Activated gamma-delta T cell treated with anti-CD3 and anti-CD28 coated beads, Interleukin-2, amount 50 U/mL, for 16 hours (primary cell): Measurements from ENCODE around the gene GRID2IP.
"Not testable (repeated sequence)": the region's sequence is repeated elsewhere in the genome, so short reads cannot be mapped to it uniquely, and the experiment has no call there.

Experiments
- DNase-seq: peaks from one replicate; pipeline ENCODE4 v3.0.0-alpha.2; 2020; ENCODE audit warnings: low read depth

Gene GRID2IP

DNA sequence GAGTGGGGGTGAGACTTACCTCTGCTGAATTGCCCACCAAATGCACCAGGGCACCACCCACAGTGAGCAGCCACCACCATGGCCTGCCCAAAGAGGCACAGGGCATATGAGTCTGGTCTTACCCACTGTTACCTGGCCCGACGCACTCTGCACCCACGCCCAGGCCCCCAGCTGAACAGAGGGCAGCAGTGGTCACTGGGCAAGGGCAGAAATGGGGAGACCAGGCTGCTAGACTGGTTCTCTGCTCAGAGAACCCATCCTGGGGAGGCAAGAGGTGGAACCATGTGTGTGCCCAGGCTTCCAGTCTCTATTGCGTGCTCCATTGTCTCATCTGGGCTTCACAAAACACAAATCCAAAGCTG is 64.1 kb downstream of the GRID2IP start:
- DNase-seq, result no peak

DNA sequence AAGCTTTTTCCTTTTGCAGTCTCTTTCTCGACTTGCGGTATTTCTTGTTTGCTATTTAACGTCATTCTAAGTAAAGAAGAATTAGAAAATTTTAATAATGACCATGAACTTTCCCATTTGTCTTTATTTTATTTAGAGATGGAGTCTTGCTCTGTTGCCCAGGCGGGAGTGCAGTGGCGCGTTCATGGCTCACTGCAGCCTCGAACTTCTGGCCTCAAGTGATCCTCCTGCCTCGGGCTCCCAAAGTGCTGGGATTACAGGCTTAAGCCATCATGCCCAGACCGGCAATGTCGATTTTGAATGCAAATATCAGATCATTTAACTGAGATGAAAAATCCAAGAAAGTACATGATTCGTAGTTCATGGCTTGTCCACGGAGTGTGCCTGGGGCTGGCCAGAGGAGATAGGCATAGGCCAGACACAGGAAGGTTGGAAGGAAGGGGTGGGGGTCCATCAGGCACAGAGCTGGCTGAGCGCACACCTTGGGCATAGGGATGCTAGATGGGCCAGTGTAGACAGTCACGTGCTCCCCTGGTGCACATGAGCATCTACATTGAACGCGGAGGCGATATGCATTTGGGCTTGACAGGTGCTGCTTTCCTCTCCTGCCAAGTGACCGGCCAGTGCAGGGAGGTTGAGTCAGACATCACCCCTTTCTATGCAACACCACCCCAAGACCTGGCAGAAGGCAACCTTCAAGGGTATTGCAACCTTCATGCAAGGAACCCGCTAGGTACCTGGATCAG is 64.7 kb downstream of the GRID2IP start:
- DNase-seq, result no peak

DNA sequence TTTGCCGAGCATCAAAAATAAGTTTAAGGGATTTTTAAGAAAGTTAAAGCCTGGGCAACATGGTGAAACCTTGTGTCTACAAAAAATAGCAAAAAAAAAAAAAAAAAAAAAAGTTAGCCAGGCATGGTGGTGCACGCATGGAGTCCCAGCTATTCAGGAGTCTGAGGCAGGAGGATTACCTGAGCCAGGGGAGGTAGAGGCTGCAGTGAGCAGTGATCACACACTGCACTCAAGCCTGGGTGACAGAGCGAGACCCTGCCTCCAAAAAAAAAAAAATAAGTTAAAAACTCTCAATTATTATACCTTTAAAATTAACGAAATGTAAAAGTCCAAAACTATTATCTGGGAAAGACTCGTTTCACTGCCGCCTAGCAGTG is 68.5 kb downstream of the GRID2IP start:
- DNase-seq, result no peak

DNA sequence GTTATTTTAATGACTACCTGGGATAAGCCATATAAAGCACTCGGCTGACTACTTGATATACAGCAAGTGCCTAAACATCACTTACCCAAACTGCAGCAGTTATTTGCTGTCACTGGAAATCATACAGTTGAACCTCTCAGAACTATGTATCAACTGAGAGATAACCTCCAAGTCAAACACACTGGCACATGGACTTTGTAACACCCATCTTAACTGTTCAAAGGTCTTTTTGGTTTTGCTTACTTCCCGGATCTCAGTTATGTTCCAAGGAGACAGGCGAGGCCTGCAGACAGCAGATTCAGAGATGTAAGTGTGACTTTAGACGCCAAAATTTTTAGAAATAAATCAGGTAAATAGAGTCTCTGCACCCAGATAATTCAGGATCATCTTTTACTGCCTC is 69.0 kb downstream of the GRID2IP start:
- DNase-seq, result no peak

DNA sequence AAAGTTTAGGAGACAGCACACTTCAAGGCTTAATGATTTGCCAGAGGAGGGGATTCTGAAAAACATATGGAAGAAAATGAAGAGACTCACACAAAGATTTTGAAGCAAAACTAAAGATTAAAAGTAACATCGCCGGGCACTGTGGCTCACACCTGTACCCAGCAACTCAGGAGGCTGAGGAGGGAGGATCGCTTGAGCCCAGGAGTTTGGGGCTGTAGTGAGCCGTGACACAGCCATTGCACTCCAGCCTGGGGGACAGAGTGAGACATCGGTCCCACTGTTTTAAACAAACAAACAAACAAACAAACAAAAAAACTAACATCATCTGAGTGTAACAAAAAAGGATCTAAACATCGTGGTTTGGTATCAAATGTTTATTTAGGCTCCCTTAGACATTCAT is 69.8 kb downstream of the GRID2IP start:
- no peak for DNase-seq

DNA sequence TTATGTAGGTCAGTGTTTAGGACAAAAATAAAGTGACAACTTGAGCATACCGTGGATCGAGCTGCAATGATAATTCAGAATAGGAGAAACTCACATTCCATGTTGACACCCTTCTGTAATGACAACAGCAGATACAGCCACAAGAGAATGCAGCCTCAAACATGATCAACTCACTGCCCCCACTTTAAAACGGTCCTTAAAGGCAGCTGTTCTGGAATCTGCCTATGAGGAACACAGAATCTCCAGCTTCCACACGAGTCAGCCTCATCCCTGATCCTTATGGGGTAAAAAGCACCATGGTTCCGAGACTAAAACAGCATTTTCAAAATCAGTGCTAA is 71.0 kb downstream of the GRID2IP start:
- DNase-seq, result no peak

DNA sequence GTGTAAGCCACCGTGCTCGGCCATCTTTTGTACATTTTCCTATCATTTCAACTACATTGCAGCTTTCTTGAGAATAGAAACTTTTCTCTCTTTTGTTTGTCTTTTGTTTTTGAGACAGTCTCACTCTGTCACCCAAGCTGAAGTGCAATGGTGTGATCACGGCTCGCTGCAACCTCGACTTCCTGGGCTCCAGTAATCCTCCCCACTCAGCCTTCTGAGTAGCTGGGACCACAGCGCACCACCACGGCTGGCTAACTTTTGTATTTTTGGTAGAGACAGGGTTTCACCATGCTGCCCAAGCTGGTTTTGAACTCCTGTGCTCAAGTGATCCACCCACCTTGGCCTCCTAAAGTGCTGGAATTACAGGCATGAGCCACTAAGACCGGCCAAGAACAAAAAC is 72.2 kb downstream of the GRID2IP start:
- no peak for DNase-seq

DNA sequence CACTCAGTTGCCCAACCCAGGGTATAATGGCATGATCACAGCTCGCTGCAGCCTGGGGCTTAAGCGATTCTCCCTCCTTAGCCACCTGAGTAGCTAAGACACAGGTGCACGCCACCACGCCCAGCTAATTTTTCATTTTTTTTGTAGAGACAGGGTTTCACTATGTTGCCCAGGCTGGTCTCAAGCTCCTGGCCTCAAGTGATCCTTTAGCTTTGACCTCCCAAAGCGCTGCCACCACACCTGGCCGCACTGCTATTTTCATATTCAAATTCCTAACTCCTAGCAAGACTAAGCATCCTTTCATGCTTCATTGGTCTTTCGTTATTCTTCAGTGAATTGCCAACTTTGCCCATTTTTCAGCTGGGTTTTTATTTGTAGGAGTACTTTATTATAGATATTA is 73.1 kb downstream of the GRID2IP start:
- no peak for DNase-seq

DNA sequence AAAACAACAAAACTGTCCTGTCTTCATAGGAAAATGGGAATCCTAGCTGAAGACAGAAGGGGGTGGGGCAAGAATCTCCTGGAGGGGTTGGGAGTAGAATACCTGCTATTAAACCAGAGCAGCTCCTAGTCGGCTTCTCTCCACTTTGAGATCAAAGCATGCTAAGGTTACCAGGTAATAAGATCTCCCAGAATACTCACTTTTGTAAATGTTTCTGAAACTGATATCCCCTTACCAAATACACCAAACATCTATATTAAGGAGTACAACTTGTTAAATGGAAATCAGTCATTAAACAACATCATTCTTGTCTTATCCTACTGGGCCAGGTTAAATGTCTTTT is 74.0 kb downstream of the GRID2IP start:
- no peak for DNase-seq

DNA sequence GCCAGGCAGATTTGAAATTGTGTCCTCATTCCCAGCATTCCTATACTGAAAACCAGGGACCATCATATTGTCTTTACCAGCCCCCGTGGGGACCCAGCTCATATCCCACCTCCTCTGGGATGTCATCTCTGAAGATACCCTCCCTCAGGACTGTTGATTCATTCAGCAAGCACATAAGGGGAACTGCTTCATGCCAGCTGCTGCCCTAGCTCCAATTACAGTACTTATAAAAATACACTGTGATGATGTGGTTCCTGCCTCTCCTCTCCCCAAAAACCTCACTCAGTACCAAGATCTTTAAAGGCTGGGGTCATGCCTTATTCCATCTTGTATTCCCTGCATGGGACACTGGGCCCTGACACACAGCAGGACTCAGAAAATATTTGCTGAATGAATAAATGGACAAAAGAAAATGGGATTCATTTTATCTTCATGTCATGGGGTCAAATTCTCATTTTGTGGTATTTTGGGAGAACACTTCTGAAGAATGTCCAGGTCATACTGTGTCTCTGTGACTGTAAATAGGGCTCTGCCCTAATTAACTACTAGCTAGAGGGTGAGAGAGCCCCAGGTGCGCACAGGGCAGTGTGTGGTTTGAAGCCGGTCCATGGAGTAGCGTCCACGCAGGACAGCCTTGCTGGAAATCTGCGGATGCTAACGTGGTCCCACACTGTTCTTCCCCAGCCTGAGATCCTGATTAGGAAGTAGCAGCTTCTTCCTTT is 74.5 kb downstream of the GRID2IP start:
- no peak for DNase-seq

DNA sequence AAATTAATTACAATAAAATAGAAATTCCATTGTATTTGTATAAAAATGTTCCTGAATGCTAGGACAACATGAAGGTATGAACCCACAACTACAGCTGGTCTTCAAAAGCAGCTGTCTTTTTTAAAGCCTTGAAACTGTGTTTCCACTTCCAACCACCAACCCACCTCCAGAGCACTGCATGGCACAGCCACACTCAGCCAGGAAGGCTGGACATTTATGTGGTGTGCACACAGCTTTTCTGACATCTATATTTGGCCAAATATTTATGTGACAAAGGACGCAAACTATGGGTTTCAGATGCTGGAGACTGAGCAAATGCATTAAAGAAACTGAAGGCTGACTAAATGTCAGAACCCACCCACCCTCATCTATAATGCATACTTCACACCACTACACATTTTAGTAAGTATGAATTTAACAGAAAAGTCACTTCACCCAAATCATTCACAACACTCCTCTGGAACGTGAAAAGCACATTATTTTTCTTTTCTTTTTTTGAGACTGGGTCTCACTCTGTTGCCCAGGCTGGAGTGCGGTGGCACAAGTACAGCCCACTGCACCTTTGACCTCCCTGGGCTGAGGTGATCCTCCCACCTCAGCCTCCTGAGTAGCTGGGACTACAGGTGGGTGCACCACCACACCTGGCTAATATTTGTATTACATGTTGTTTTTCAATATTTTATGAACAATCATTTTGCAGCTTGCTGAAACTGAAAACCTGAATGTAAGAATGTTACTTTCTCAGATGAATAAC is 75.7 kb downstream of the GRID2IP start:
- DNase-seq, result no peak

DNA sequence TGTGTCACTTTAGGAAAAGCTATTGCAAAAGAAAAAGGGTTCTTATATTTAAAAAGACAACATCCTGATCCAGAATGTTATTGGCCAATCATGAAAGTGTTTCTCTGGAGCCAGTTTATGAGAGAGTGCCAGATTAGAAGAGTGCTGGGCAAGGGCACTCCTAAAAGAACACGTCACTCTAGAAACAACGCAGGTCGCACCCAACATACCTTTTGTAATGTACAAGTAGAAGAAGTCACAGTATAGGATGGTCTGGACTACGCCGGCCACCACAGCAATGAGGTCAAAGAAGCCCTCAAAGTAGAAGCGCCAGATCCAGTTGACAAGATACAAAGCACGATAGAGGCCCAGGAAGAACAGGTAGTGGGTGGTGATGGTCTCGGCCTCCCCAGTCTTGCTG is 85.4 kb downstream of the GRID2IP start:
- no peak for DNase-seq

DNA sequence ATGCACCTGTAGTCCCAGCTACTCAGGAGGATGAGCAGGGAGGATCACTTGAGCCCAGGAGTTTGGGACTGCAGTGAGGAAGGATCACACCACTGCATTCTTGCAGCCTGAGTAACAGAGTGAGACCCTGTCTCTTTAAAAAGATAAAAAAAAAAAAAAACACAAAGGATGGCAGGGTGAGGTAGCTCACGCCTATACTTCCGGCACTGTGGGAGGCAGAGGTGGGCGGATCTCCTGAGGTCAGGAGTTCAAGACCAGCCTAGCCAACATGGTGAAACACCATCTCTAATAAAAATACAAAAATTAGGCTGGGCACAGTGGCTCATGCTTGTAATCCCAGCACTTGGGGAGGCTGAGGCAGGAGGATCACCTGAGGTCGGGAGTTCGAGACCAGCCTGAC is 87.7 kb downstream of the GRID2IP start:
- not testable (repeated sequence) for DNase-seq

DNA sequence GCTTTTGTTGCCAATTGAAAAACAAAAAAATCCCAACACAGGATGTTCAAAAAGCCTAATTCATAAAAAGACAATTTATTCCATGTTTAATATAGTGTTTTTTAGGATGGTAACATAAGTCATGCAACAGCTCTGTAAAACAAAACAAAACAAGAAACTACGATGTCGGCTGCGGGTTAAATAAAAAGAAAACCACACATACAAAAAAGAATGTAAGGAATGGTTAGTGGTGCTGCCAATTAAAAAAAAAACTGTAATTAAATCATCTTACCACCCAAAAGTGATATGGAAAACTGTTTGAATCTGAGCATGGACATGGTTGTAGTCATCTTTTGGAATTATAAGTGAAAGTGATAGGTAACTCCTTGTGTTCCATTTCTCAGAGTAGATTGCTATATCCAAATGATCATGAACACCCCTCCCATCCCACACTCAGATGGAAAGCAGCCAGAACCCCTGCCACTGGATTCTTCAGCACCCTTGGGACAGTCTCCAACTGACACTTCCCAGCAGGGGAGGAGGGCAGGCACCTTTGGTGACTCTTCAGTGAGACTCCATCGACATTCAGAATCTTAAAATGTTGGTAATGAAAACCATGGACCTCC is 89.2 kb downstream of the GRID2IP start:
- no peak for DNase-seq

DNA sequence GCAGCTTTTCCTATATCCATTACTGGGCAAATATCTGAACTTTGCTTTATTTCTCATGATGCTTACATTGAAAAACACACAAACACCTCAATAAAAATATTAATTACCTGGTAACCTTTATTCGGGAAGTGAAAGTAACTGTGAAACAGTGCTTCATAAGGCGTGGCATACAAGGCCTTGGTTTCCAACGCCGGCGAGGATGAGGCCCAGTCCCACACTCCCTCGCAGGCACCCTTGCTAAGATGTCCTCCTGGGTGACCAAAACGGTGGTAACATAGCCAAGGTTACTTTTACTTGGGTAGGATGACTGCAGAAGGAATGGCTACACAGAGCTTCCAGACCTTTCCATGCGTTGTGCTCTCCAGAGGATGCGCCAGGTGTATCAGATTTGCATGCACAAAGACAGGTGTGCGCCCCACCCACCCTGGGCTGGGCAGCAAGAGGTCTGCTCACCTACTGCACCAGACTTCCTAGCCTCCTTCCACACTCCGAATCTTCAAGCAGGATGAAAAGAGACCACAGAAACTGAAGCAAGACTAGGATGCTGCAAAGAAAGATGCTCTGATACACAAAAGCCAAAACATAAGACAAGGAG is 90.2 kb downstream of the GRID2IP start:
- DNase-seq, result no peak

DNA sequence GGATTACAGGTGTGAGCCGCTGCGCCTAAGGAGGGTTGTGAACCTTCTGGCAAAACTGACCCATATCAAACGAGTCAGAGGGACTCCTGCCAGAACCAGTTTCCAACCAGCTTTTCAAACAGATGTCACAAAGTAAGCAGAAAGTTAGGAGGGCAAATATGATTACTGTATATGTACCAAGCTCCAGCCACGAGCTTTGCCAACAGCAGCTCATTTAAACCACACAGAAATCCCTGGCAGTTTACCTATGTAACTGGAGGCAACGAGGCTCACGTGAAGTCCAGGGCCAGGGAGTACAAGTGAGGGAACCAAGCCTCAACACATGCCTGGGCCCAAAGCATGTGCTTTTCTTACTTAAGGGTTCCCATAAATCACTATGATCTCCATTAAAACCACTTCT is 91.0 kb downstream of the GRID2IP start:
- no peak for DNase-seq

DNA sequence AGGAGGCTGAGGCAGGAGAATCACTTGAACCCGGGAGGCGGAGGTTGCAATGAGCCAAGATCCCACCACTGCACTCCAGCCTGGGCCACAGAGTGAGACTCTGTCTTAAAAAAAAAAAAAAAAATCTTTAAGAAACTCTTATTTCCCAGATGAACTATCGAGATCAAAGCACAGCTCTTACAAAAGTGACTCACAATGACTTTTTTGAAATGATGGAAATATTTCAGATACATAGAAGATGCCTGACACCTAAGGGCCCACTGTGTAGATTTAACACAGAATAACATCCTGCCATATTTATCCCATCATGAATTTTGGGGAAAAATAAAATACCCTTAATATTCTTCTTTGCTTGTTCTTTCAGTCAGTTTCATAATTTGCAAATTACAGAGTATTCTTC is 92.6 kb downstream of the GRID2IP start:
- not testable (repeated sequence) for DNase-seq

DNA sequence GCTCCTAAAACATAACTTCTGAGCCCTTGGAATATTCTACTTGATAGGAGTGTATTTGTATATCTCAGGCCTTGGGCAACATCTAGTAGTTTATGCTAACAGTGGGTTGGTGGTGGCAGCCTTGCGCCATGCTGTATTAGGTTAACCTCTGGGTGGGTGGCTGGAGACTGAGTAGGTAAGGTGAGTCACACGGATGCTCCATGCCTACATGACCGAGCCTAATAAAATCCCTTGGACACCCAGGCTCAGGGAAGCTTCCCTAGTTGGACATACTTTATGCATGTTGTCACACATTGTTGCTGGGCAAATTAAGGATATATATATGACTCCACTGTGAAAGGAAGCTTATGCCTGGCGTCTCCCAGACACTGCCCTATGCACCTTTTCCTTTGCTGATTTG is 97.5 kb downstream of the GRID2IP start:
- DNase-seq, result no peak

DNA sequence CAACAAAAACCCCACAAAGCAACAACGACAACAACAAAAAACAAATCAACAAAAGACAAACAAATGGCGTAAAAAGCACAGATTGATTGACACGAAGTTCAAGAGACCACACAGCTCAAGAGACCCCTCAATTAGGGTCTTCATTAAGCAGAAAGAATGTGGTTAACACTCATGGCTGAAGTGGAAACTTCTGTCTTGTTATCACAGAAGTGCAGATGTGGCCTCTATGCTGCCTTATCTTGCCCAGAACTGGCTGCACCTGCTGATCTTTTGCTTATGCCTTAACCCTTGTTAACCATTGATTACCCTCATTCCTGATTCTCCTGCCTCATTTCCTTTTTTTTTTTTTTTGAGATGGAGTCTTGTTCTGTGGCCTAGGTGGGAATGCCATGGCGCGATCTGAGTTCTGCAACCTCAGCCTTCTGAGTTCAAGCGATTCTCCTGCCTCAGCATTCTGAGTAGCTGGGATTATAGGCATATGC is 100.0 kb downstream of the GRID2IP start:
- DNase-seq, result no peak

DNA sequence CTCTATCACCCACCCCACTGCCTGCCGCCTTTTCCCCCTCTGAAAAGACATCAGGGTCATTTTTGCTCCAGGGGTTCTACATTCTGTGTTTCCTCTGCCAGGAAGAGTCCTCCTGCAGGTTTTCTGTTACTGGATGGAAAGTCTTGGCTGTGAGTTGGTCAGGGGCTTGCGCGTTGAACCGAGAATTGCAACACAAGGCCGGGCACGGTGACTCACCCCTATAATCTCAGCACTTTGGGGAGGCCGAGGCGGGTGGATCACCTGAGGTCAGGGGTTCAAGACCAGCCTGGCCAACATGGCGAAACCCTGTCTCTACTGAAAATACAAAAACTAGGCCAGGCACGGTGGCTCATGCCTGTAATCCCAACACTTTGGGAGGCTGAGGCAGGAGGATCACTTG is 100.7 kb downstream of the GRID2IP start:
- not testable (repeated sequence) for DNase-seq

DNA sequence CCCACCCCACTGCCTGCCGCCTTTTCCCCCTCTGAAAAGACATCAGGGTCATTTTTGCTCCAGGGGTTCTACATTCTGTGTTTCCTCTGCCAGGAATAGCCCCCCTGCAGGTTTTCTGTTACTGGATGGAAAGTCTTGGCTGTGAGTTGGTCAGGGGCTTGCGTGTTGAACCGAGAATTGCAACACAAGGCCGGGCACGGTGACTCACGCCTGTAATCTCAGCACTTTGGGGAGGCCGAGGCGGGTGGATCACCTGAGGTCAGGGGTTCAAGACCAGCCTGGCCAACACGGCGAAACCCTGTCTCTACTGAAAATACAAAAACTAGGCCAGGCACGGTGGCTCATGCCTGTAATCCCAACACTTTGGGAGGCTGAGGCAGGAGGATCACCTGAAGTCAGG is 101.4 kb downstream of the GRID2IP start:
- DNase-seq, result not testable (repeated sequence)

DNA sequence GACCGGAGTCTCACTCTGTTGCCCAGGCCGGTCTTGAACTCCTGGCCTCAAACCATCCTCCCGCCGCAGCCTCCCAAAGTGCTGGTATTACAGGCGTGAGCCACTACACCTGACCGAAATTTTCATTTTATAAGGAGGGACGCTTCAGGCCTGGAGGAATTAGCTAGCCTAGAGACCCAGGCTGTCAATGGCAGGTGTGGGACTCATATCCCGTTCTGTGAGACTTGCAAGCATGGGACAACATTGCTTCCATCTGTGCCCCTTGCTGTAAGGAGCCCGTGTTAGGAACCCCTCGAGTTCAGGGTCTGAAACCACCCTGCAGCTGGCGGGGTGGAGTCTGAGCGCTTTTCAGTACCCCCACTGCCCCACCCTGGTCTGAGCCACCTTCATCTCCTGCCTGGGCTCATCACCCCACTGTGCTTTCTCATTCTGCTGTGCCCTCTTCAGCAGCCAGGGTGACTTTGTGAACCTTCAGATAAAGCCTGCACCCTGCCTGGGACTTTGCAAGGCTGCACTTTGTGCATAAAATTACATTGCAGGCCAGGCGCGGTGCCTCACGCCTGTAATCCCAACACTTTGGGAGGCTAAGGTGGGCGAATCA is 102.2 kb downstream of the GRID2IP start:
- no peak for DNase-seq
